Heart right ventricle (tissue), 16 donors: ENCODE data around the gene FAM177A1. TPM values are rescaled to one million over a fixed set of nuclear protein-coding genes. Genes with fewer than 3 reads are reported as not detected.

ENCODE experiments used
- ATAC-seq, 8 donors: fragments of 200-7000 bp; cut with Tn5 transposase; one replicate each; pipeline ENCODE4 v1.9.1; 2020; ENCODE audit warnings: mild to moderate bottlenecking in 8 of 8, moderate library complexity in 8 of 8, moderate number of reproducible peaks in 1 of 8
- DNase-seq, 2 donors: peaks; one replicate each; pipeline ENCODE4 v3.0.0-alpha.2; 2020
- H3K27ac ChIP-seq, 10 donors: fragments of 200-600 bp; sonication (generic) in 2 of 10; one replicate each; pipeline versions ENCODE4 v1.5.0 to v1.8.0; 2020 to 2022; ENCODE audit warnings: mild to moderate bottlenecking in 3 of 10
- H3K27me3 ChIP-seq, 7 donors: fragments of 200-600 bp; one replicate each; pipeline ENCODE4 v1.8.0; 2021 to 2022; ENCODE audit warnings: mild to moderate bottlenecking in 2 of 7
- H3K36me3 ChIP-seq, 9 donors: fragments of 200-600 bp; sonication (generic) in 1 of 9; one replicate each; pipeline versions ENCODE4 v1.5.0 to v1.8.0; 2020 to 2022; ENCODE audit warnings: mild to moderate bottlenecking in 2 of 9
- H3K4me1 ChIP-seq, 9 donors: fragments of 200-600 bp; sonication (generic) in 1 of 9; one replicate each; pipeline versions ENCODE4 v1.5.0 to v1.8.0; 2020 to 2022; ENCODE audit warnings: mild to moderate bottlenecking in 4 of 9
- H3K4me3 ChIP-seq, 10 donors: fragments of 200-600 bp; sonication (generic) in 2 of 10; one replicate each; pipeline versions ENCODE4 v1.5.0 to v1.8.0; 2020 to 2022; ENCODE audit warnings: mild to moderate bottlenecking in 7 of 10, moderate library complexity in 2 of 10
- H3K9me3 ChIP-seq, 11 donors: fragments of 200-600 bp in 10 of 11; sonication (generic) in 2 of 11; one replicate each; pipeline versions ENCODE4 v1.5.0 to v1.8.0; 2013 to 2022; ENCODE audit warnings: mild to moderate bottlenecking in 2 of 11, control low read depth in 1 of 11, moderate library complexity in 1 of 11
- WGBS, 2 donors: extraction: QIAGEN DNeasy Blood & Tissue Kit; methylation state at CpG; one replicate each; pipeline ENCODE4 v1.1.7; 2013; ENCODE audit warnings: inconsistent platforms in 1 of 2; 5-methylcytosine and 5-hydroxymethylcytosine counted together
- intact Hi-C, 10 donors: fragments of 100-400 bp; cut with DNase I; formaldehyde crosslinking; loops; one replicate each; pipeline versions ENCODE4 v1.11.1 to v1.14.2; 2022
- polyA plus RNA-seq, 2 donors: library from polyadenylated mRNA; stranded (reverse); fragments of 200-250 nt; gene quantifications; one replicate each; pipeline ENCODE4 v1.2.3, GENCODE V29; 2013
- total RNA-seq, 10 donors: library from RNA; stranded (reverse); fragmentation: NEBNext Ultra II Directional in 3 of 10; extraction: Animal tissue kit (Norgen Biotek cat#: 25700) in 3 of 10; gene quantifications; one replicate each; pipeline versions ENCODE4 v1.2.1 to v1.2.4, GENCODE V29; 2021 to 2023
- TF ChIP-seq, protein P1 (sequence below), 9 donors: fragments of 200-600 bp; sonication (generic) in 2 of 9; IDR thresholded peaks; one replicate each; pipeline versions ENCODE4 v1.5.0 to v1.8.0; 2021 to 2022; ENCODE audit warnings: antibody characterized with exemption in 9 of 9, mild to moderate bottlenecking in 5 of 9, moderate library complexity in 1 of 9
- donor health status: Arrhythmogenic right ventricular cardiomyopathy.
- donor health status: ischemic (EF 13 %, LVEDD 7.1; RV severe dilation, severe dysfunction).
- donor health status: healthy with polysubstance abuse.
- donor health status: DM: no; HTN: yes; CAD: no.
- donor health status: DM: no; HTN: no; CAD: no.
- donor health status: ischemic (EF 25% LVEDD 6.9; RV normal size, moderate dysfunction).
- donor health status: ischemic (EF 25% LVEDD 5.7; RV mildly dilated, moderate dysfunction).
- donor health status: healthy.
- donor health status: DM: yes; HTN: yes; CAD: no.
- donor health status: Ischemic cardiomyopathy.
- donor health status: ischemic (EF 35%, LVEDD 5.7; RV mildly dilated, moderate dysfunction).
- donor health status: nonischemic (EF 11% LVEDD 7.7; RV severe dilation, severe dysfunction).
- donor health status: DM: yes; HTN: yes; CAD: no.
- donor health status: PGD.
- donor health status: ischemic (EF 29% LVEDD 5.4; RV normal size, mild dysfunction).
- donor health status: nonischemic (EF 23%, LVEDD 6.1; RV moderate dilation, normal function).

The FAM177A1 gene
- total and polyA plus RNA-seq, 12 donors = 45.9 to 122 (median 98.1) TPM

DNA sequence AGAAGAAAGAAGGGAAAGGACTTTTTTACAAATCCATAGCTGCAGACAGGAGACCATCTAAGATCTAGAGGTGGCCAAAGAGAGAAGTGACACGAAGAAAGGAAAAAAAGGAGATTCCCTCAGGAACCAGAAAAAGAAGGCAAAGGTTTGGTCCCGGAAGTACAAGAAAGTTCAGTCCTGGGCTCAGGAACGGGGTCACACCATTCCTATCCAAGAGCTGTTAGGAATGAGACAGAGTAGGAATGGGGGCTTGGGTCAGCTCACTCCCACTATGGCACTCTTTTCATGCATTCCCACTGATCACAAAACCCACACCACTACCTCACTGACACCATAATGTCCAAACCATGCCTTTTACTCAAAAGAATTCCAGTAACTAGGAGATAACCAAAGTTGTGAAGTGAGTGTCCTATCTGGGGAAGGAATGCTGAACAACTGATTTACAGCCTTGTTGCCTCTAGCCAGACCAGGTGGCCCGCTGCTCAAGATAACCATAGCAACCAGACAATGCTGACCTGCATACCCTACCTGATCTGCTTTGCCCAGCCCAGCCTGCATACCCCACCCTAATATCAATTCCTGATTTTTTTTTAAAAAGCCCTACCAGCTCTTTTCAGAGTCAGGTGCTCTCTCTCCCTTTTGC lies 67.4 kb downstream of the FAM177A1 start:
- H3K9me3 ChIP-seq = peaks cover 0 to 10% (median 0%) of the 10 kb centered on the region in 11 donors
- DNase-seq = no peak
- H3K4me3 ChIP-seq = no peak overlapping the region
- TF ChIP-seq, protein P1, sequence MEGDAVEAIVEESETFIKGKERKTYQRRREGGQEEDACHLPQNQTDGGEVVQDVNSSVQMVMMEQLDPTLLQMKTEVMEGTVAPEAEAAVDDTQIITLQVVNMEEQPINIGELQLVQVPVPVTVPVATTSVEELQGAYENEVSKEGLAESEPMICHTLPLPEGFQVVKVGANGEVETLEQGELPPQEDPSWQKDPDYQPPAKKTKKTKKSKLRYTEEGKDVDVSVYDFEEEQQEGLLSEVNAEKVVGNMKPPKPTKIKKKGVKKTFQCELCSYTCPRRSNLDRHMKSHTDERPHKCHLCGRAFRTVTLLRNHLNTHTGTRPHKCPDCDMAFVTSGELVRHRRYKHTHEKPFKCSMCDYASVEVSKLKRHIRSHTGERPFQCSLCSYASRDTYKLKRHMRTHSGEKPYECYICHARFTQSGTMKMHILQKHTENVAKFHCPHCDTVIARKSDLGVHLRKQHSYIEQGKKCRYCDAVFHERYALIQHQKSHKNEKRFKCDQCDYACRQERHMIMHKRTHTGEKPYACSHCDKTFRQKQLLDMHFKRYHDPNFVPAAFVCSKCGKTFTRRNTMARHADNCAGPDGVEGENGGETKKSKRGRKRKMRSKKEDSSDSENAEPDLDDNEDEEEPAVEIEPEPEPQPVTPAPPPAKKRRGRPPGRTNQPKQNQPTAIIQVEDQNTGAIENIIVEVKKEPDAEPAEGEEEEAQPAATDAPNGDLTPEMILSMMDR (IDR thresholded peaks at IDR 0.05) = no peak
- no peak overlapping the region for H3K27ac ChIP-seq
- peaks cover 0 to 14% (median 0%) of the 10 kb centered on the region in 9 donors for H3K4me1 ChIP-seq
- H3K36me3 ChIP-seq = peaks cover 0 to 99% (median 52%) of the 10 kb centered on the region in 9 donors
- WGBS, 2 donors = 88 to 92% methylated on average over 4 of the region's 4 CpGs
- intact Hi-C loops = loop anchor here in 2 of 10 donors (10.0 kb wide), 2 partner anchors 59 to 69 kb away; partner anchors contain the start of gene FAM177A1 (in 1 of the 2)
- H3K27me3 ChIP-seq = no peaks in the 10 kb centered on the region
- ATAC-seq = no peak

GRCh38 chr14:35114036-35114435 lies 68.0 kb downstream of the FAM177A1 start:
- peaks cover 0 to 97% (median 48%) of the 10 kb centered on the region in 9 donors for H3K36me3 ChIP-seq
- ATAC-seq (no peak), DNase-seq (no peak)
- no peak overlapping the region for H3K4me3 ChIP-seq
- H3K27me3 ChIP-seq = no peaks in the 10 kb centered on the region
- intact Hi-C loops = loop anchor here in 2 of 10 donors (10.0 kb wide), 2 partner anchors 59 to 69 kb away; partner anchors contain the start of gene FAM177A1 (in 1 of the 2)
- TF ChIP-seq, protein P1 (IDR thresholded peaks at IDR 0.05) = no peak
- 67 to 95% methylated on average over 2 of the region's 2 CpGs for WGBS, 2 donors
- peaks cover 0 to 10% (median 0%) of the 10 kb centered on the region in 11 donors for H3K9me3 ChIP-seq
- peaks cover 0 to 18% (median 2%) of the 10 kb centered on the region in 9 donors for H3K4me1 ChIP-seq
- H3K27ac ChIP-seq = no peak overlapping the region

- intact Hi-C loops = loop anchor here in 2 of 10 donors (10.0 kb wide), 2 partner anchors 61 to 71 kb away; partner anchors contain the start of gene FAM177A1 (in 1 of the 2)
- H3K36me3 ChIP-seq = peaks cover 0 to 83% (median 32%) of the 10 kb centered on the region in 9 donors
Measured at GRCh38 chr14:35116242-35116641, 70.2 kb downstream of the FAM177A1 start.

GRCh38 chr14:35117112-35117511 lies 71.0 kb downstream of the FAM177A1 start:
- TF ChIP-seq, protein P1 (IDR thresholded peaks at IDR 0.05) = no peak
- Histone ChIP-seq H3K9me3 (peaks cover 0 to 2% (median 0%) of the 10 kb centered on the region in 11 donors), H3K27ac (no peak overlapping the region), H3K27me3 (no peaks in the 10 kb centered on the region), H3K36me3 (peaks cover 0 to 75% (median 24%) of the 10 kb centered on the region in 9 donors), H3K4me1 (peaks cover 0 to 39% (median 17%) of the 10 kb centered on the region in 9 donors), H3K4me3 (no peak overlapping the region)
- DNase-seq = no peak
- 85 to 87% methylated on average over 2 of the region's 2 CpGs for WGBS, 2 donors
- no peak for ATAC-seq
- intact Hi-C loops = loop anchor here in 2 of 10 donors (10.0 kb wide), 2 partner anchors 62 to 72 kb away; partner anchors contain the start of gene FAM177A1 (in 1 of the 2)

More at GRCh38 chr14:35116242-35116641, 70.2 kb downstream of the FAM177A1 start:
- peaks cover 0 to 39% (median 17%) of the 10 kb centered on the region in 9 donors for H3K4me1 ChIP-seq
- ATAC-seq (no peak), DNase-seq (no peak)
- no peaks in the 10 kb centered on the region for H3K27me3 ChIP-seq
- no peak overlapping the region for H3K27ac ChIP-seq
- H3K4me3 ChIP-seq = no peak overlapping the region
- WGBS, 2 donors = 97 to 99% methylated on average over 4 of the region's 4 CpGs
- peaks cover 0 to 10% (median 0%) of the 10 kb centered on the region in 11 donors for H3K9me3 ChIP-seq
- TF ChIP-seq, protein P1 (IDR thresholded peaks at IDR 0.05) = no peak
